Lung (tissue), 12 donors: ENCODE results near the gene SEC14L1. TPM values are rescaled to one million over a fixed set of nuclear protein-coding genes. Genes with fewer than 3 reads are reported as not detected.

Experiments
- ATAC-seq: fragments of 200-7000 bp; cut with Tn5 transposase; one replicate; pipeline ENCODE4 v1.9.1; 2020; ENCODE audit warnings: moderate number of reproducible peaks; ENCODE audit not compliant: insufficient read depth, low FRiP score
- DNase-seq, 3 donors: peaks; one replicate each; pipeline ENCODE4 v3.0.0-alpha.2; 2013 to 2017
- H3K27ac ChIP-seq, 2 donors: one replicate each; pipeline ENCODE4 v1.5.1; 2013; ENCODE audit warnings: mild to moderate bottlenecking in 2 of 2, moderate library complexity in 2 of 2, control low read depth in 1 of 2, inconsistent platforms in 1 of 2, low read depth in 1 of 2, low read length in 1 of 2
- H3K27me3 ChIP-seq, 3 donors: one replicate each; pipeline ENCODE4 v1.5.1; 2013; ENCODE audit warnings: low read length in 2 of 3; ENCODE audit not compliant: control insufficient read depth in 3 of 3, insufficient read depth in 3 of 3
- H3K36me3 ChIP-seq, 4 donors: one replicate each; pipeline ENCODE4 v1.5.1; 2013; ENCODE audit warnings: low read length in 4 of 4, mild to moderate bottlenecking in 1 of 4, moderate library complexity in 1 of 4; ENCODE audit not compliant: control insufficient read depth in 4 of 4, insufficient read depth in 4 of 4
- H3K4me1 ChIP-seq, 5 donors: one replicate each; pipeline ENCODE4 v1.5.1; 2013; ENCODE audit warnings: low read length in 5 of 5, mild to moderate bottlenecking in 2 of 5, moderate library complexity in 1 of 5; ENCODE audit not compliant: control insufficient read depth in 5 of 5, insufficient read depth in 5 of 5
- H3K4me3 ChIP-seq: one replicate; pipeline ENCODE4 v1.5.1; 2013; ENCODE audit warnings: mild to moderate bottlenecking, control low read depth, moderate library complexity
- H3K9ac ChIP-seq, 2 donors: one replicate each; pipeline ENCODE4 v1.5.1; 2013; ENCODE audit warnings: low read length in 2 of 2, control low read depth in 1 of 2; ENCODE audit not compliant: insufficient read depth in 1 of 2
- H3K9me3 ChIP-seq, 4 donors: one replicate each; pipeline ENCODE4 v1.5.1; 2013; ENCODE audit warnings: low read length in 3 of 4, mild to moderate bottlenecking in 1 of 4, moderate library complexity in 1 of 4; ENCODE audit not compliant: control insufficient read depth in 4 of 4, insufficient read depth in 3 of 4
- CTCF ChIP-seq: IDR thresholded peaks from 2 replicates; pipeline ENCODE4 v1.5.1; 2012; ENCODE audit warnings: mild to moderate bottlenecking; ENCODE audit errors: control extremely low read depth, extremely low read depth
- WGBS, 2 donors: extraction: QIAGEN DNeasy Blood & Tissue Kit; methylation state at CpG; one replicate each; pipeline ENCODE4 v1.1.7; 2013; 5-methylcytosine and 5-hydroxymethylcytosine counted together
- polyA plus RNA-seq, 2 donors: library from polyadenylated mRNA; stranded (reverse); fragments of 200-250 nt; gene quantifications; one replicate each; pipeline ENCODE4 v1.2.1, GENCODE V29; 2013
- total RNA-seq, 2 donors: library from RNA; depleted of rRNA in 1 of 2; stranded (reverse); fragments of >200 nt in 1 of 2; gene quantifications; one replicate each; pipeline ENCODE4 v1.2.1, GENCODE V29; 2014 to 2021
- donor health status: control.
- donor health status: control.
- donor health status: Bipolar disorder and iron deficiency.
- donor health status: healthy.
- donor health status: DM: yes; HTN: yes; CAD: no.

SEC14L1 gene
- total and polyA plus RNA-seq, 4 donors = 41.6 to 171 (median 135) TPM

GRCh38 chr17:77161953-77162352 is 21.2 kb downstream of the SEC14L1 start:
- peaks cover 0 to 2% (median 0%) of the 10 kb centered on the region in 4 donors for H3K36me3 ChIP-seq
- WGBS, 2 donors = 70 to 79% methylated on average over 17 of the region's 17 CpGs
- ATAC-seq (no peak), DNase-seq (no peak)
- H3K27ac ChIP-seq = peak overlapping the region in 1 of 2 donors; percentile 51
- H3K9me3 ChIP-seq = no peaks in the 10 kb centered on the region
- no peak overlapping the region for H3K4me3 ChIP-seq
- no peak for TF ChIP-seq CTCF
- H3K27me3 ChIP-seq = no peaks in the 10 kb centered on the region
- H3K9ac ChIP-seq = no peak overlapping the region
- peaks cover 15 to 45% (median 31%) of the 10 kb centered on the region in 5 donors for H3K4me1 ChIP-seq

DNA sequence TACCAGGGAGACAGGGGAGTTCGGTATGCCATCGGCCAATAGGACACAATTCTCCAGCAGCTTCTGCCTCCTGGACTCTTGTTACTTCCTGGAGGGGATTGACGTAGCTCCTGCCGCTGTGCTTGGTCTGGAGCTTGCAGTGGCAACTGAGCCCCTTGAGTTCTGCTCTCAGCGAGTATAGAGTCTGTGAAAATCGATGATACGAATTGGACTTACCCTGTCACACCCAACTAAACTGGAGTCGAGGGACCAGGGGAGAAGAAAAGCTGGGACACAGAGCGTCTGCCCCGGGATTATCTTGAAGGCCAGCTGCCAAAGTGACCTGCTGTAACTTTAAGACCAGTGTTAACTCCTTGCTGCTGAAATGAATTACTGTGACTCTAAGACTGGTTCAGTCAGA is 22.2 kb downstream of the SEC14L1 start:
- peak overlapping the region; percentile 7 to 42 for H3K27ac ChIP-seq
- no peak for ATAC-seq
- peaks cover 0 to 2% (median under 1%) of the 10 kb centered on the region in 4 donors for H3K36me3 ChIP-seq
- 56 to 73% methylated on average over 10 of the region's 10 CpGs for WGBS, 2 donors
- H3K4me3 ChIP-seq = no peak overlapping the region
- no peaks in the 10 kb centered on the region for H3K27me3 ChIP-seq
- peak in 1 of 3 donors; percentile 47 for DNase-seq
- peaks cover 15 to 45% (median 31%) of the 10 kb centered on the region in 5 donors for H3K4me1 ChIP-seq
- no peak for TF ChIP-seq CTCF
- H3K9me3 ChIP-seq = peaks cover 0 to 6% (median 1%) of the 10 kb centered on the region in 4 donors
- no peak overlapping the region for H3K9ac ChIP-seq

- DNase-seq (no peak), ATAC-seq (no peak)
- peaks cover 0 to 5% (median 0%) of the 10 kb centered on the region in 4 donors for H3K36me3 ChIP-seq
- H3K4me1 ChIP-seq = peaks cover 15 to 45% (median 31%) of the 10 kb centered on the region in 5 donors
- no peaks in the 10 kb centered on the region for H3K27me3 ChIP-seq
- no peak overlapping the region for H3K4me3 ChIP-seq
- no peak for TF ChIP-seq CTCF
- no peak overlapping the region for H3K9ac ChIP-seq
- WGBS, 2 donors = 63 to 64% methylated on average over 17 of the region's 17 CpGs
- peaks cover 0 to 9% (median 5%) of the 10 kb centered on the region in 4 donors for H3K9me3 ChIP-seq
- peak overlapping the region; percentile 58 to 82 for H3K27ac ChIP-seq
These were observed 22.9 kb downstream of the SEC14L1 start for GRCh38 chr17:77163511-77164280.
